Measurements from ENCODE around the gene TECTB.

Gene TECTB

DNA sequence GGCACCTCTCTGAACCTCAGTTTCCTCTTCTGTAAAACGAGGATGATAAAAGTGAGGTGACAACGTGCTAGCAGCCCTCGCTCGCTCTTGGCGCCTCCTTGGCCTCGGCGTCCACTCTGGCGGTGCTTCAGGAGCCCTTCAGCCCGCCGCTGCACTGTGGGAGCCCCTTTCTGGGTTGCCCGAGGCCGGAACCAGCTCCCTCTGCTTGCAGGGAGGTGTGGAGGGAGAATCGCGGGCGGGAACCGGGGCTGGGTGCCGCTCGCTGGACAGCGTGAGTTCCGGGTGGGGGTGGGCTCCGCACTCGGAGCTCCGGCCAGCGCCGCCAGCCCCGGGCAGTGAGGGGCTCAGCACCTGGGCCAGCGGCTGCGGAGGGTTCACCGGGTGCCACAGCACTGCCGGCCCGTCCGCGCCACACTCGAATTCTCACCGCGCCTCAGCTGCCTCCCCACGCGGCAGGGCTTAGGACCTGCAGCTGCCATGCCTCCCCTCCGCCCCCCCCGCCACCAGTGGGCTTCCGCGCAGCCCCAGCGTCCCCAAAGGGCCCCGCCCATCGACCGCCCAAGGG lies 66.4 kb downstream of the TECTB start:
- DNase-seq, result no peak

DNA sequence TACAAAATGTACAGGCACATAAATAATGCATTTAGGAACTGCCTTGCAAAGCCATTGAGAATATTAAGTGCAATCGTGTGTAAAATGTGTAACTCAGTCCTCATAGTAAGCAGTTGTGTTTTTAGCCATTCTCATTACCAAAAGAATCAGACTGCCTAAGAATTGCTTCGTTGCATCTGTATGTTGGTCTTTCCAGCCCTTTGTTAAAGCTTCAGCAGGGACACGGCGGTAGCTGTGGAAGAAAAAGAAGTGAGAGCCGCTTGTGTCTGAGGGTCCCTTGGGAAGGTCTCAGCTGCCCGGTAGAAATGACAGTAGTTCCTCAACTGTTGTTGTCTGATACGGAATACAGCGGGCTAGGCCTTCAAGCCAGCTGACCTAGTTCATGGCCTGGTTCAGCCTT lies 67.9 kb downstream of the TECTB start:
- no peak for DNase-seq

DNA sequence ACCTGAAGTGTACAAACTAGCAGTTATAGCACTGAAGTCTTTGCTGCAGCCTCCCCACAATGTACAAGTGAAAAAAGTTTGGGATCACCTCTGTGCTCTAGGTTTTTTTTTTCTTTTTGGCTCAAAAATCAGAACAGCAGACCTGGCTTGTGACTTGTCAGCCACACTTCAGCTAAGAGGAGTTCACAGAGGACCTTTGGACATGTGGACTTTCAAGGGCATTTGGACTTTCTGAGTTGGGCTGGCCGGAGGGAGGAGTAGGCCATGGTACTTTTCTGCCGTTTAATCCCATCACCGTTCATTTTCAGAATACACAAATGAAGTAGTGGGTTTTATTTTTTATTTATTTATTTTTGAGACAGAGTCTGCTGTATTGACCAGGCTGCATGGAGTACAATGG lies 68.8 kb downstream of the TECTB start:
- no peak for DNase-seq

DNA sequence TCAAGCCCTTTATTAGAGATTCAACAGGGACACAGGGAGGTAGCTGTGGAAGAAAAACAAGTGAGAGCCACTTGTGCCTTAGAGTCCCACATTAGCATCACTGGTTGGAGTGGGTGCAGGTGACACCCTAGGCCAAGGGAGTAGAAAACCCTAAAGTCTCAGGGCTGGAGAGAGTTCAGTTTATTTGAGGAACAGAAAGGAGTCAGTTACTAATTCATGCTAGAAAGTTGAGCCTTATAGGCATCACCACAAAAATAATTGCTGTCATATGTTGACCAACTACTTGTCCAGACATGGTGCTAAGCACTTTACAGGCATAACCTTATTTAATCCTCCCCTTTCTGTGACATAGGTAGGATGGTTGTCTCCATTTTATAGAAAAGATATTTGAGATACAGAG lies 69.8 kb downstream of the TECTB start:
- DNase-seq, result no peak
